Measurements from ENCODE around the gene SCNN1A.
"Not testable (repeated sequence)": the region's sequence is repeated elsewhere in the genome, so short reads cannot be mapped to it uniquely, and the experiment has no call there.

Gene SCNN1A

DNA sequence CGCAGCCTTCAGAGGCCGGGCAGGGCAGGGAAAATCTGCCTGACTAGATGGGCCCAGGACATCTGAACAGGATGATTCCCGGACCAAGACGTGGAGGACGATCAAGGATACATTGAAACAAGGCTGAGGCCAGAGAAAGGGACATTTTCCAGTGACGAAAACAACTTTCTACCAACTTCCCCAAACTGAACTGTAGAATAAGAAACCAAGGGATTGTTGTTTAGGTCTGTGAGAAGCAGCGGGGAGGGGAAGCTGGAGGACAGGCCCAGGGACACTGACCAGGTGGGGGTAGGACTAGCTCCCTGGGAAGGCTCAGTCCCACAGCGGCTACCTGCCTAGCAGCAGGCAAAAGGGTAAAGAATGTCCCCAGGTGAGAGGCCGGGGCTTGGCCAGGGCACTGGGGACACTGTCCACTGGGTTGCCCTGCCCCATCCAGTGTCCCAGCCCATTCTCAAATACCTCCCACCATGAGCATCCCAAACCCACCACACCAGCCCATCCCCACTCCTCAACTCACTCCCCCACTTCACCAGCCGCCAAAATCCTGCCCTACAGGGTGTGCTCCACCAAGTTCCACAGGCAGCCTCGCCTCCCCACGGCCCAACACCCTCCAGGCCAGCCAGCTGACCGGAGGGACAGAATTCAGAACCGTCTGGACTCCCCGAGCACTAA is 34.5 kb downstream of the SCNN1A start:
- H3K4me1 Mint-ChIP-seq (ENCODE audit: low read depth) = peaks cover 35% of the 10 kb centered on the region
- H3K9me3 Mint-ChIP-seq = no peaks in the 10 kb centered on the region
- H3K36me3 Mint-ChIP-seq (ENCODE audit: low read depth) = peaks cover 4% of the 10 kb centered on the region
- no peaks in the 10 kb centered on the region for H3K27me3 Mint-ChIP-seq (ENCODE audit: low read depth)
- no peak for DNase-seq (ENCODE audit: low spot score)
- H3K27ac Mint-ChIP-seq = no peak overlapping the region
- no peak overlapping the region for H3K4me3 Mint-ChIP-seq

DNA sequence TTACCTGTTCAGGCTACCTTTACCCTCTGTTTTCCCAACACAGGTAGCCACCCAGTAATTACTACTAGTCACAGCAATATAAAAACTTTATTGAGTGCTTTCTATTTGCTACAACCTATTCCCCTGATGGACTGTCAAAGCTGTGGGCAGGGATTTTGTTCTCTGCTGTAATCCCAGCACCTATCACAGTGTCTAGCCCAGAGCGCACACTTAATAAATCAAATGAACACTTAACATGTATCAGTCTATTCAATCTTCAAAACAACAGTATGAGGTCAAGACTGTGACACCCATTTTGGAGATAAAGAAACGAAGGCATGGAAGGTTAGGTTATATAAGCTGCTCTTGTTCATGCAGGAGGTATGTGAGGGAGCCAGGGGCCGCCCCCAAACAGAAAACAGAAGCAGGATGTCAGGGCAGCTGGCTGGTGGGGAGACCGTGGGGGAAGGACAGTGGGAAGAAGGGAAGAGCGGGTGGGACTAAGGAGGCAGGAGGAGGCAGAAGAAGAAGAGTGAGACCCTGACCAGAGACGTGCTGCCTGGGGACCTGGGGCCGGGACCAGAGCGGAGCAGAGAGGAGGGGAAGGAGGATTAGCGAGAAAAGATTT is 35.2 kb downstream of the SCNN1A start:
- no peaks in the 10 kb centered on the region for H3K9me3 Mint-ChIP-seq
- peaks cover 35% of the 10 kb centered on the region for H3K4me1 Mint-ChIP-seq (ENCODE audit: low read depth)
- H3K4me3 Mint-ChIP-seq = no peak overlapping the region
- peaks cover 7% of the 10 kb centered on the region for H3K36me3 Mint-ChIP-seq (ENCODE audit: low read depth)
- H3K27me3 Mint-ChIP-seq (ENCODE audit: low read depth) = no peaks in the 10 kb centered on the region
- DNase-seq (ENCODE audit: low spot score) = no peak
- H3K27ac Mint-ChIP-seq = no peak overlapping the region

DNA sequence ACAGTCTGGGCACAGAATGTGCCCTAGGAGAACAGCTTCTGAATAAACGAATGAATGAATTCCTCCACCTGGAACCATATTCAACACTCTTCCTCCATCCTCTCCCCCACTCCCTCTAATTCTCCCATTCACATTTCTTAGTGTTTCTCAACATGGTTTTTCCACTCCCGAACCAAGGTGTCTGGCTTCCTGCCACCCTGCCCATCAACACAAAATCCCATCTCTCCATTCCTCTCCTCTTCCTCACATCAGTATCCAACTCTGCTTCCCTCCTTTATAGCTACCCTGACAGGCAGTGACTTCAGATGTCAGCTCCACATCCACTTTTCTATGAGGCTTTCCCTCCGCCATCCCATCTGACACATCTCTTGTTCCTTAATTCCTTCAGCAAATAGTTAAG is 36.4 kb downstream of the SCNN1A start:
- Mint-ChIP-seq H3K36me3 (ENCODE audit: low read depth) (peaks cover 15% of the 10 kb centered on the region), H3K27ac (no peak overlapping the region), H3K27me3 (ENCODE audit: low read depth) (no peaks in the 10 kb centered on the region), H3K9me3 (no peaks in the 10 kb centered on the region), H3K4me1 (ENCODE audit: low read depth) (peaks cover 42% of the 10 kb centered on the region), H3K4me3 (no peak overlapping the region)
- no peak for DNase-seq (ENCODE audit: low spot score)

DNA sequence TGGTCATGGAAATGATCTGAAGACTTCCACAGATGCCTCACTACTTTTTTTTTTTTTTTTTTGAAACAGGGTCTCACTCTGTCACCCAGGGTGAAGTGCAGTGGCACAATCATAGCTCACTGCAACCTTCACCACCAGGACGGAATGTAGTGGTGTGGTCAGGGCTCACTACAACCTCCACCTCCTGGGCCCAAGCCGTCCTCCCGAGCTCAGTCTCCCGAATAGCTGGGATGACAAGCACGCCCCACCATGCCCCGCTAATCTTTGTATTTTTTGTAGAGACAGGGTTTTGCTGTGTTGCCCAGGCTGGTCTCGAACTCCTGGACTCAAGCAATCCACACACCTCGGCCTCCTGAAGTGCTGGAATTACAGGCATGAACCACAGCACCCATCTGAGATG is 36.8 kb downstream of the SCNN1A start:
- DNase-seq (ENCODE audit: low spot score); H3K9me3 Mint-ChIP-seq; H3K27me3 Mint-ChIP-seq (ENCODE audit: low read depth); H3K4me3 Mint-ChIP-seq; H3K27ac Mint-ChIP-seq: not testable (repeated sequence)
- Mint-ChIP-seq H3K4me1 (ENCODE audit: low read depth) (peaks cover 46% of the 10 kb centered on the region), H3K36me3 (ENCODE audit: low read depth) (peaks cover 19% of the 10 kb centered on the region)

DNA sequence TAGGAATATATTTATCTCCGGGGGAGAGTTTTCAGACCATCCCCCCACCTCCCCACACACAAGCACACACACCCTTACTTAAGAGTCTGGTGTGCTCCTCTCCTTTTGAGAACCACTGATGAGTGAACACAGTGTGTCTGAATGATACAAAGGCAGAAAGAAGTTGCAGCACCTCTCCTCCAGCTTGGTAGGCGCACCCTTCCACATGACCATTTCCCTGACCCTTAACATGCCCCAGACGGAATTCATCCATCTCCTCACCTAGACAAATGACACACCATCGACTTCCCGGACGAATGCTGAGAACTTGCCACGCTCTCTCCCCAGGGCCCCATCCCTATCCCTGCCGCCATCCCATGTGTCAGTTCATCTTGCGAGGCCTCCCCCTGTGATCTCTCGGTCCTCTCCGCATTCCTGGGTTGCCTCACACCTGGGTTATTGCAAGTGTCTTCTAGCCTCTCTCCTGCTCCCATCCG is 37.4 kb downstream of the SCNN1A start:
- H3K36me3 Mint-ChIP-seq (ENCODE audit: low read depth) = peaks cover 24% of the 10 kb centered on the region
- peaks cover 45% of the 10 kb centered on the region for H3K4me1 Mint-ChIP-seq (ENCODE audit: low read depth)
- H3K27ac Mint-ChIP-seq = no peak overlapping the region
- no peaks in the 10 kb centered on the region for H3K9me3 Mint-ChIP-seq
- no peaks in the 10 kb centered on the region for H3K27me3 Mint-ChIP-seq (ENCODE audit: low read depth)
- no peak overlapping the region for H3K4me3 Mint-ChIP-seq
- DNase-seq (ENCODE audit: low spot score) = no peak

DNA sequence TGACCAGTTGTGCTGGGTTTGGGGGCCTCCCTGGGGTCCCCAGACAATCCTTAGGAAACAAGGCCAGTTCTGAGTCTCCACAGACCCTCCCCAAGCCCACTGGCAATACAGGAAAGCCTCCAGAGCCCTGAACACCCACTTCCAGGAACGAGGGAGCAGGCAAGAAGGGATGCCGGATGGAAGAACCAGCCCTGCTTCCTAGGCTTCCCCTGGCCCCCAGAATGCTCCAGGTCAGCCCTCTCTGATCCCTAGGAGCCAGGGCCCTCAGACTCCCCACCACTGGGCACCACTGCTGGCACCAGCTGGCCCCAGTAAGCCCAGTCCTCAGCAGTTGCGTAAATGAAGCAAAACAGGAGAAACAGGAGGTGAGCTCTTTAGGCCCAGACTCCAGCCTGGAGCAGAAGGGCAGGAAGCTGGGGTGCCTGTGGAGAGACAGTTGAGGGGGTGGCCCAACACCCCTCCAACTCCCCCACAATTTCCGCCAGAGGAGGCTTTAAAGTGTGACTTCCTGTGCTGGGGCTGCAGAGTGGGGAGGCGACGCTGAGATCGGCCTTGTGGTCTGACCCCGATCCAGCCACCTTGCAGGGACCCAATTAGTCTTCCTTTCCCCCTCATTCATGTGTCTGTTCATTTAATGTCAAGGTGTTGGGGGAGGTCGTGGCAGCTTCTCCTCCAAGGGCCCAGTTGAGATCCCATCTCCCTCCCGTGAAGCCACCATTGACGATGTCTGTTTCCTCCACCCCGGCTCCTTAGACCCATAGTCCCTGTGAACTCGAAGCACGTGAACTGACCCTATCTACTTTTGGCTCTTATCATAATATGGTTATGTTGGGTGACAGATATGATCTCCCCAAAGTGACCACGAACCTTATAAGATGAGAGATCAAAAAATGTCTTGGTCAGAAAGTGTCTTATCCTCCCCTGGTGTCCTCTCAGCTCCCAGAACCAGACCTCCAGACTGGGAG is 38.2 kb downstream of the SCNN1A start:
- Mint-ChIP-seq H3K4me1 (ENCODE audit: low read depth) (peaks cover 42% of the 10 kb centered on the region), H3K4me3 (no peak overlapping the region), H3K36me3 (ENCODE audit: low read depth) (peaks cover 29% of the 10 kb centered on the region), H3K27me3 (ENCODE audit: low read depth) (no peaks in the 10 kb centered on the region), H3K27ac (no peak overlapping the region), H3K9me3 (no peaks in the 10 kb centered on the region)
- DNase-seq (ENCODE audit: low spot score) = peak; percentile 46

DNA sequence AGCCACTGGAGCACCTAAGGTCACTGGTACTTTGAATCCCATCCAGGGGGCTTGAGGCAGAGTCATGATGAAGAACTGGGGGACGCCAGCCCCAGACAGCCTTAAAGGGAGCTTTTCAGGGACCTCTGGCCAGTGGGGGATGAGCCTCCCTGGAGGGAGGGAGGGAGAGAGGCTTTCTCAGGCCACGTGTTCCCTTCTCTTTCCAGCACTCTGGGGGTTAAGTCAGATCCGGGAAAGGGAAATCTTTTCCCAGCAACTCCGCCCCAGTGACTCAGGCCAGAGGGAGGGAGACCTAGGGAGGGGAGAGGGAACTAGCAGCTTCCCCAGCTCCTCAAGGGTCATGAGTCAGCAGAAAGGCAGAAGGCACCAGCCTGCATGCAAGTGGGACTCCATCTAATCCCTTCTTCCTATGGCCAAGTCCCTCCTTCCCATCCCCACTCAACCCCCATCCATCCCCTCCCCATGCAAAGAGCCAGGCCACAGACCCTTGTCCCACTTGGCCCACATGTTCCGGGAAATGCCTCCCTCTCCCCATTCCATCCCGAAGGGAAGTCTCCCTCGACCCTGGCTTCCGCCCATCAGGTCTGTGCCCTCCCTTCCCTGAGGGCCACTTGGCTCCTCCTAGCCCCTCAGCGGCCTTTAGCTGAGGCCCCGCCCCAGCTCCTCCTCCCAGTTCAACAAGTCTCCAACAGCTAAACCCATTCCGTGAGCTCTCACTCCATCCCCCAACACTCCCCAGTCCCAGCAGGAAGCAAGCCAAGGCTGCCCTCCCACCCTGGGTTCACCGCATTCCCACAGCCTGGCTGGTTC is 39.1 kb downstream of the SCNN1A start:
- Mint-ChIP-seq H3K9me3 (no peaks in the 10 kb centered on the region), H3K4me1 (ENCODE audit: low read depth) (peaks cover 37% of the 10 kb centered on the region), H3K27ac (no peak overlapping the region), H3K36me3 (ENCODE audit: low read depth) (peaks cover 32% of the 10 kb centered on the region), H3K4me3 (no peak overlapping the region), H3K27me3 (ENCODE audit: low read depth) (no peaks in the 10 kb centered on the region)
- peak; percentile 49 for DNase-seq (ENCODE audit: low spot score)

DNA sequence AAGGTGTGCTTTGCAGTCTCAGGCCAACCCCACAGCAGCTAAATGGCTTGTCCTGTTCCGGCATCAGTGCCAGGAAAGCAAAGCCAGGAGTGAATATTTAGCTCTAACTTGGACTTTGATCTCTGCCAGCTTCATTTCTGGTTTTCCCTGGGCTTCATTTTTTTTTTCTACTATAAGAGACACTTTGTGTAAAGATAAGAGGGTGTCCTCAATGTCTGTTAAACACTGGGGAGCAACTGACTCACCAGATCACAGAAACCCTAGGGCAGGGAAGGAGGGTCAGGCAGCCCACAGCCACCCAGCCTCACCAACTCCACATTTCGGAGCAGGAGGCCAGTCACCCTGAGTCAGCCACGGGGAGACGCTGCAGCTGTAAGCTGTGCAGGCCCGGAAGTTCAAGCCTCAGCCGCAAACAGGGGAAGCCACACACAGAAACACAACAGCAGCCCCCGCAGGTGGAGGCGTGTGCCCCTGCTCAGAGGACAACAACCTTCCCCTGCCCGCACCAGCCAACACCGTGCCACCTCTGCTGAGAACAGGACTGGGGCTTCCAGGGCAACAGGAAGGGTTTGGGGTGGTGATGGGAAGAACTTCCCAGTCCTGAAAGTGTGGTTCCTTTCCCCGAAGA is 39.8 kb downstream of the SCNN1A start:
- H3K27ac Mint-ChIP-seq = no peak overlapping the region
- no peak overlapping the region for H3K4me3 Mint-ChIP-seq
- no peaks in the 10 kb centered on the region for H3K9me3 Mint-ChIP-seq
- peaks cover 37% of the 10 kb centered on the region for H3K4me1 Mint-ChIP-seq (ENCODE audit: low read depth)
- DNase-seq (ENCODE audit: low spot score) = peak; percentile 89
- peaks cover 33% of the 10 kb centered on the region for H3K36me3 Mint-ChIP-seq (ENCODE audit: low read depth)
- H3K27me3 Mint-ChIP-seq (ENCODE audit: low read depth) = no peaks in the 10 kb centered on the region

DNA sequence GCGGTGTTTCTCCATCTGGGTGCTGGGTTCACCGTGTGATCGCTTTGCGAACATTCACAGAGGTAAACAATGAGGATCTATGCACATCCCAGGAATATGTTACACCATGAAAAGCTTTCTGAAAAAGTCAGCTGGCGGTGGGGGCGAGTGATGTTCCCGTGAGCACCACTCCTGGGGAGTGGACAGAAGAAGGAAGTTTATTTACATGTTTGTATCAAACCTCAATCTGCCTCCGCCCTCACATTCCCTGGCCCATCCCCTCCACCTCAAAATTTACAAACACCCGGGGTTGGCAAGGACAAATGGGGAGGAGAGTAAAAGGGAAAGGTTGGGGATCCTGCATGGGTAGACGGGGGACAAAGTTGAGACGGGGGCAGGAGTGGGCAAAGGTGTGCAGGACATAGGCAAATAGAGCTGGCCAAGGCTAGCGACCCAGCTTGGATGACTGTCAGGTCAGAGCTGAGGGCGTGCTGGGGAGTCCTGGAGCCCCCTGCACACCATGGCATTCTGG is 40.4 kb downstream of the SCNN1A start:
- no peak for DNase-seq (ENCODE audit: low spot score)
- H3K4me1 Mint-ChIP-seq (ENCODE audit: low read depth) = peaks cover 37% of the 10 kb centered on the region
- peaks cover 39% of the 10 kb centered on the region for H3K36me3 Mint-ChIP-seq (ENCODE audit: low read depth)
- H3K27ac Mint-ChIP-seq = no peak overlapping the region
- H3K27me3 Mint-ChIP-seq (ENCODE audit: low read depth) = no peaks in the 10 kb centered on the region
- H3K9me3 Mint-ChIP-seq = no peaks in the 10 kb centered on the region
- no peak overlapping the region for H3K4me3 Mint-ChIP-seq

DNA sequence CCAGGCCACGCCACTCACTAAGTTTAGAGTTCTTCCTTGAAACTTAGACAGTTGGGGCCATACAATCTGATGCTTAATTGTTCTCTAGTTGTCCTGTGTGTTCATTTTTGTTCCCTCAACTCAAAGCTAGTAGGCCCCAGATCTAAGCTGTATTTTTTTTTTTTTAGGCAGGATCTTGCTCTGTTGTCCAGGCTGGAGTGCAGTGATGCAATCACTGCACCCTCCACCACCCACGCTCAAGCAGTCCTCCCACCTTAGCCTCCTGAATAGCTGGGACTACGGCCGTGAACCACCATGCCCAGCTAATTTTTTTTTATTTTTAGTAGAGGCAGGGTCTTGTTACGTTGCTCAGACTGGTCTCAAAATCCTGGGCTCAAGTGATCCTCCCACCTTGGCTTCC is 41.0 kb downstream of the SCNN1A start:
- peaks cover 37% of the 10 kb centered on the region for H3K4me1 Mint-ChIP-seq (ENCODE audit: low read depth)
- H3K36me3 Mint-ChIP-seq (ENCODE audit: low read depth) = peaks cover 42% of the 10 kb centered on the region
- H3K27ac Mint-ChIP-seq = peak overlapping the region; percentile 24
- H3K27me3 Mint-ChIP-seq (ENCODE audit: low read depth) = no peaks in the 10 kb centered on the region
- no peak overlapping the region for H3K4me3 Mint-ChIP-seq
- DNase-seq (ENCODE audit: low spot score) = no peak
- no peaks in the 10 kb centered on the region for H3K9me3 Mint-ChIP-seq

DNA sequence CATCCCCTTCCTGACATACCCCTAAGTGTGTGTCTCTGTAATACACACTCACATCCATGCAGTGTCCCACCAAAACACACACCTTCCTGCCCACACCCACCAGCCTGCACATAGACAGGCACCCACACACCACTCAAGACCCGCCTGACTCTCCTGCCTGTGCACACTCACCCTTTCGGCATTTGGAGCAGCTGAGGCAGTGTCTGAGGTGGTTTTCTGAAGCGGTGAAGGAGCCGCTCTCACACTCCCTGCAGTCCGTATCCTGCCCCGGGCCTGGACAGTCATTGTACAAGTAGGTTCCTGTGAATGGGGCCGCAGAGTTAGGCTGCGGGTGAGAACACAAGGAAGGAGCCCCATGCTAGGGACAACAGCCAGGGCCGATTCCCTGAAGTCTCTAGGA is 41.8 kb downstream of the SCNN1A start:
- Mint-ChIP-seq H3K27me3 (ENCODE audit: low read depth) (no peaks in the 10 kb centered on the region), H3K4me1 (ENCODE audit: low read depth) (peaks cover 37% of the 10 kb centered on the region), H3K4me3 (peak overlapping the region; percentile 46)

DNA sequence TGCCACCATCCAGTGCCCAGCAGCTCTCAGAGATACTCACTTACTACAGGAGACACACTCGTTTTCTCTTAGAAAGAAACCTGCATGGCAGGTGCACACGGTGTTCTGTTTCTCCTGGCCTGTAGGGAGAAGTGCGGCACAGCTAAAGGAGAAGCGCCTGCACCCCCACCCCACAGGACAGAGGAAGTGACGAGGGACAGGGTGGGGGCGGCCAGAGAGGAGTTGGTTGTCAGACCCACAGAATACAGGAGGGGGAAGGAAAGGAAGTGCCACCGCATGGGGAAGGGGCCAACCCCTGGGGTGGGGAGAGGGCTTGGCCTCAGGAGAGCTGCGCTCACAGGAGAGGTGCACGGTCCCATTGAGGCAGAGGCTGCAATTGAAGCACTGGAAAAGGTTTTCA is 42.3 kb downstream of the SCNN1A start:
- Mint-ChIP-seq H3K4me3 (peak overlapping the region; percentile 56), H3K4me1 (ENCODE audit: low read depth) (peaks cover 37% of the 10 kb centered on the region), H3K36me3 (ENCODE audit: low read depth) (peaks cover 45% of the 10 kb centered on the region), H3K27ac (peak overlapping the region; percentile 67), H3K27me3 (ENCODE audit: low read depth) (no peaks in the 10 kb centered on the region), H3K9me3 (no peaks in the 10 kb centered on the region)
- no peak for DNase-seq (ENCODE audit: low spot score)

More for the DNA sequence above, 41.8 kb downstream of the SCNN1A start:
- DNase-seq (ENCODE audit: low spot score) = no peak
- peak overlapping the region; percentile 38 for H3K27ac Mint-ChIP-seq
- H3K9me3 Mint-ChIP-seq = no peaks in the 10 kb centered on the region
- H3K36me3 Mint-ChIP-seq (ENCODE audit: low read depth) = peaks cover 42% of the 10 kb centered on the region

DNA sequence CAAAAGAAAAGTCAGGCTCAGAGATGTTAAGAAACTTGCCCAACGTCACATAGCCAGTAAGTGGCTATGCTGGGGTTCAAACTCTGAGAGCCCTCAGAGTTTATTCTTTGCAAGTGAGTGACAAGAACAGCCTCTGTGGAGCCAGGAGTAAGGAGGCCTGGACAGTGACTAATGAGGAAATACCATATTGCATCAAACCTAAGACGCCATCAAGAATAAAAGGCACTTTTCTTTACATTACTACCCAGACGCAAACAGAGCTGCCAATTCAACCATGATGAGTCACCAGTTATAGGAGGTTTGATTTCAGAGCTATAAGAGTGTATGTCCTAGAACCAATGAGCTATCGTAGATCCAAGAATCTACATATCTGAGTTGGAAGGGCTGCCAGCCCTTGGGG is 42.9 kb downstream of the SCNN1A start:
- no peak for DNase-seq (ENCODE audit: low spot score)
- peaks cover 46% of the 10 kb centered on the region for H3K36me3 Mint-ChIP-seq (ENCODE audit: low read depth)
- H3K27ac Mint-ChIP-seq = peak overlapping the region; percentile 67
- no peaks in the 10 kb centered on the region for H3K27me3 Mint-ChIP-seq (ENCODE audit: low read depth)
- H3K4me3 Mint-ChIP-seq = peak overlapping the region; percentile 56
- H3K4me1 Mint-ChIP-seq (ENCODE audit: low read depth) = peaks cover 37% of the 10 kb centered on the region
- H3K9me3 Mint-ChIP-seq = no peaks in the 10 kb centered on the region

All from T-helper 2 cell treated with Interferon-gamma antibody and Interleukin-4, amounts not matched to agents 5 μg/mL and 100 μg/mL, for 36 hours (primary cell).